Hindlimb muscle (tissue), 1 donor: ENCODE results near the gene CACNA1H. TPM values are rescaled to one million over a fixed set of nuclear protein-coding genes. Genes with fewer than 3 reads are reported as not detected.
"Not testable (repeated sequence)": the region's sequence is repeated elsewhere in the genome, so short reads cannot be mapped to it uniquely, and the experiment has no call there.

Experiments used
- DNase-seq: peaks from one replicate; pipeline ENCODE4 v3.0.0-alpha.2; 2013
- polyA plus RNA-seq: library from polyadenylated mRNA; unstranded; fragments of 120-200 nt; gene quantifications from one replicate; pipeline ENCODE4 v1.2.1, GENCODE V29; 2013; ENCODE audit not compliant: insufficient read length

Gene CACNA1H
- polyA plus RNA-seq, 1 donor, result 69.6 TPM

- no peak for DNase-seq
Measured at GRCh38 chr16:1213796-1214372, 61.0 kb downstream of the CACNA1H start.

GRCh38 chr16:1214719-1215118, 61.8 kb downstream of the CACNA1H start:
- DNase-seq, result no peak

- no peak for DNase-seq
Measured at GRCh38 chr16:1215574-1216295, 62.8 kb downstream of the CACNA1H start.

GRCh38 chr16:1216296-1216619, 63.4 kb downstream of the CACNA1H start:
- no peak for DNase-seq

- no peak for DNase-seq
Measured at GRCh38 chr16:1216681-1217400, 63.9 kb downstream of the CACNA1H start.

- no peak for DNase-seq
Measured at GRCh38 chr16:1217526-1217925, 64.6 kb downstream of the CACNA1H start.

GRCh38 chr16:1218061-1218929, 65.4 kb downstream of the CACNA1H start:
- no peak for DNase-seq

GRCh38 chr16:1218930-1219611, 66.2 kb downstream of the CACNA1H start:
- no peak for DNase-seq

GRCh38 chr16:1220098-1220728, 67.3 kb downstream of the CACNA1H start:
- DNase-seq, result no peak

GRCh38 chr16:1220841-1221627, 68.1 kb downstream of the CACNA1H start:
- no peak for DNase-seq

- no peak for DNase-seq
Measured at GRCh38 chr16:1221628-1222552, 69.0 kb downstream of the CACNA1H start.

- DNase-seq, result no peak
Measured at GRCh38 chr16:1222553-1223354, 69.8 kb downstream of the CACNA1H start.

- no peak for DNase-seq
Measured at GRCh38 chr16:1223355-1224214, 70.7 kb downstream of the CACNA1H start.

- no peak for DNase-seq
Measured at GRCh38 chr16:1224558-1224957, 71.7 kb downstream of the CACNA1H start.

GRCh38 chr16:1225051-1225451, 72.1 kb downstream of the CACNA1H start, which contains the start of gene TPSG1:
TSS of gene TPSG1 (minus strand) at chr16:1225268. CDS start at chr16:1225252, 16 bp downstream.
- DNase-seq, result no peak

GRCh38 chr16:1225728-1226311, 72.9 kb downstream of the CACNA1H start:
- not testable (repeated sequence) for DNase-seq

- DNase-seq, result not testable (repeated sequence)
Measured at GRCh38 chr16:1226692-1227091, 73.8 kb downstream of the CACNA1H start.
